Endothelial cell (in vitro differentiated cells): Measurements from ENCODE around the gene SYTL2. TPM values are rescaled to one million over a fixed set of nuclear protein-coding genes. Genes with fewer than 3 reads are reported as not detected.
"Not testable (repeated sequence)": the region's sequence is repeated elsewhere in the genome, so short reads cannot be mapped to it uniquely, and the experiment has no call there.

Experiments used
- DNase-seq: peaks from one replicate; pipeline ENCODE4 v3.0.0; 2021; ENCODE audit warnings: low spot score
- H3K27ac Mint-ChIP-seq: one replicate; pipeline ENCODE4 v1.8.0; 2021; ENCODE audit warnings: mixed read lengths, inconsistent platforms; ENCODE audit not compliant: unreplicated experiment
- H3K27me3 Mint-ChIP-seq: one replicate; pipeline ENCODE4 v1.8.0; 2021; ENCODE audit warnings: mild to moderate bottlenecking, moderate library complexity, mixed read lengths, inconsistent platforms; ENCODE audit not compliant: unreplicated experiment
- H3K36me3 Mint-ChIP-seq: one replicate; pipeline ENCODE4 v1.8.0; 2021; ENCODE audit warnings: mild to moderate bottlenecking, low read depth, mixed read lengths, inconsistent platforms; ENCODE audit not compliant: unreplicated experiment
- H3K4me1 Mint-ChIP-seq: one replicate; pipeline ENCODE4 v1.8.0; 2021; ENCODE audit warnings: mild to moderate bottlenecking, mixed read lengths, inconsistent platforms; ENCODE audit not compliant: unreplicated experiment
- H3K4me3 Mint-ChIP-seq: one replicate; pipeline ENCODE4 v1.8.0; 2021; ENCODE audit warnings: mild to moderate bottlenecking, mixed read lengths, inconsistent platforms; ENCODE audit not compliant: unreplicated experiment
- H3K9me3 Mint-ChIP-seq: one replicate; pipeline ENCODE4 v1.8.0; 2021; ENCODE audit warnings: mixed read lengths, inconsistent platforms; ENCODE audit not compliant: unreplicated experiment
- total RNA-seq: library from RNA; stranded (reverse); fragmentation: NEBNext Ultra II Directional; extraction: Animal tissue kit (Norgen Biotek cat#: 25700); gene quantifications from one replicate; pipeline ENCODE4 v1.2.1, GENCODE V29; 2021; ENCODE audit not compliant: unreplicated experiment
- TF ChIP-seq, protein P1 (sequence below): fragments of 200-600 bp; sonication (generic); IDR thresholded peaks from one replicate; pipeline ENCODE4 v1.5.0; 2021; ENCODE audit warnings: antibody characterized with exemption; ENCODE audit not compliant: unreplicated experiment

Gene SYTL2
- total RNA-seq, 1 donor from 2014 or later, result 4.0 TPM

DNA sequence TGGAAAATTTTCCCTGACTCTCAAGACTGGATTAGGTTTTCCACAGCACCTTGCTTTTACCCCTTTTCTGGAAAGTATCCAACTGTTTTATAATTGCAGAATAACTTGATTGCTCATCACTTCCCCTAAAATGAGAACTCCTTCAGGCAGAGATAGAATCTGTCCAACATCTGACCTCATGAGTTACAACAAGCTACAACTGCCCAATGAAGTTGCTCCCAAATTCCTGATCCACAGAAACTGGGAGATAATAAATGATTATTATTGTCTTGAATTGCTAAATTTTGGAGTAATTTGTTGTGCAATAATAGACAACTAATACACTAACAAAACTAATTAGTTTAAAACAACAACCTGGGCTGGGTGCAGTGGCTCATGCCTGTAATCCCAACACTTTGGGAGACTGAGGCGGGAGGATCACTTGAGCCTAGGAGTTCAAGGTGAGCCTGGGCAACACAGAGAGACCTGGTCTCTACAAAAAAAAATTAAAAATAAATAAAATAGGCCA lies 34.2 kb upstream of the SYTL2 start:
- H3K27me3 Mint-ChIP-seq, result peaks cover 2% of the 10 kb centered on the region
- H3K9me3 Mint-ChIP-seq, result no peaks in the 10 kb centered on the region
- H3K27ac Mint-ChIP-seq, result no peak overlapping the region
- no peak for DNase-seq
- TF ChIP-seq, protein P1, sequence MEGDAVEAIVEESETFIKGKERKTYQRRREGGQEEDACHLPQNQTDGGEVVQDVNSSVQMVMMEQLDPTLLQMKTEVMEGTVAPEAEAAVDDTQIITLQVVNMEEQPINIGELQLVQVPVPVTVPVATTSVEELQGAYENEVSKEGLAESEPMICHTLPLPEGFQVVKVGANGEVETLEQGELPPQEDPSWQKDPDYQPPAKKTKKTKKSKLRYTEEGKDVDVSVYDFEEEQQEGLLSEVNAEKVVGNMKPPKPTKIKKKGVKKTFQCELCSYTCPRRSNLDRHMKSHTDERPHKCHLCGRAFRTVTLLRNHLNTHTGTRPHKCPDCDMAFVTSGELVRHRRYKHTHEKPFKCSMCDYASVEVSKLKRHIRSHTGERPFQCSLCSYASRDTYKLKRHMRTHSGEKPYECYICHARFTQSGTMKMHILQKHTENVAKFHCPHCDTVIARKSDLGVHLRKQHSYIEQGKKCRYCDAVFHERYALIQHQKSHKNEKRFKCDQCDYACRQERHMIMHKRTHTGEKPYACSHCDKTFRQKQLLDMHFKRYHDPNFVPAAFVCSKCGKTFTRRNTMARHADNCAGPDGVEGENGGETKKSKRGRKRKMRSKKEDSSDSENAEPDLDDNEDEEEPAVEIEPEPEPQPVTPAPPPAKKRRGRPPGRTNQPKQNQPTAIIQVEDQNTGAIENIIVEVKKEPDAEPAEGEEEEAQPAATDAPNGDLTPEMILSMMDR, result no peak
- H3K4me3 Mint-ChIP-seq, result no peak overlapping the region
- no peaks in the 10 kb centered on the region for H3K36me3 Mint-ChIP-seq
- no peaks in the 10 kb centered on the region for H3K4me1 Mint-ChIP-seq

DNA sequence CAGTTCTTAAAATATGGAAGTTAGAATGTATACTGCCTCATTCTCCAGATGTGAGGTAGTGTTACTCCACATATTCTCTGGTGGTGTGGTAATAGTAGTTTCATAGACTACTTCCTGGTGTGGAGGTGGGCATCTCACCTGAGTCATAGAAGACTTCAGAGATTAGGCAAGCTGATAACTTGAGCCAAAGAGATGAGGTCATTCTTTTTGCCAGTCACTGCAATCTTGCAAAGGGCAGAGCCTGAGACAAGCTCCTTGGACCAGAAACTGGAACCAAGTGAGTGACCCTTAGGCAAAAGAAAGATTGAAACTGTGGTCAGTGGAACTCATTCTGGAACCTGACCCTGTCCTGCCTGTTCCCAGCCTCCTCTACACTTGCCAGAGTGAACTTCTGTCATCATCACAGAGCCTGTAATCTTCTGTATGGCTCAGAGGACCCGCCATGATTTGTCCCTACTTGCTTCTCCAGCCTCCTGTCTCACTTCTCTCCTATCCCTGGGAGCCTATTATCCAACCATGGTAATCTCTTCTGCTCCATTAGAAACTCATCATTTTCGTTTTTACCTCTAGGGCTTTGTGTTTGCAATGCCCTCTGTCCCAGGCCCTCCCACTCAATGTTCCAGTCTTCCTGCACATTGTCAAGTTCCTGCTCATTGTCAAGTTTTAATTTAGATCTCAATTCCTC lies 33.6 kb upstream of the SYTL2 start:
- Mint-ChIP-seq H3K4me3 (no peak overlapping the region), H3K9me3 (no peaks in the 10 kb centered on the region), H3K4me1 (no peaks in the 10 kb centered on the region), H3K27me3 (peaks cover 2% of the 10 kb centered on the region), H3K27ac (no peak overlapping the region), H3K36me3 (no peaks in the 10 kb centered on the region)
- TF ChIP-seq, protein P1, result no peak
- DNase-seq, result no peak

DNA sequence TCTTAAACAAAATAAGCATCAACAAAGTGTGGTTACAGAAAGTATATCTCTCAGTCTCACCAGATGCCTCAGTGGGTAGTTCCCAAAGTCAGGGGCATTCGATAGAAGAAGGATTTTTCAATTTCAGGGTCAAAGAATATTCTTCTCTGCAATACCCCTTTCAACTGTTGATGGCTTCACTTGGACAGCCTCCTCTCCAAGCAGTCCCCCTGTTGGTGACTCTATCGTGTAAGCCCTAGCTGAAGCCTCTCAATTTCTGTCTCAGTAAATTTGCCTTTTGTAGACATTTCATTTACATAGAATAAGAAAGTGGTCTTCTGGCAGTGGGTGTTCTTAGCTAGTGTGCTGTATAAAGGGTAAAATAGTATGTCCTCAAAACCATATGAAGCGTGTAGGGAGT lies 33.0 kb upstream of the SYTL2 start:
- no peaks in the 10 kb centered on the region for H3K9me3 Mint-ChIP-seq
- H3K4me3 Mint-ChIP-seq, result no peak overlapping the region
- no peaks in the 10 kb centered on the region for H3K4me1 Mint-ChIP-seq
- TF ChIP-seq, protein P1, result no peak
- no peaks in the 10 kb centered on the region for H3K36me3 Mint-ChIP-seq
- H3K27me3 Mint-ChIP-seq, result peaks cover 2% of the 10 kb centered on the region
- H3K27ac Mint-ChIP-seq, result no peak overlapping the region
- no peak for DNase-seq

DNA sequence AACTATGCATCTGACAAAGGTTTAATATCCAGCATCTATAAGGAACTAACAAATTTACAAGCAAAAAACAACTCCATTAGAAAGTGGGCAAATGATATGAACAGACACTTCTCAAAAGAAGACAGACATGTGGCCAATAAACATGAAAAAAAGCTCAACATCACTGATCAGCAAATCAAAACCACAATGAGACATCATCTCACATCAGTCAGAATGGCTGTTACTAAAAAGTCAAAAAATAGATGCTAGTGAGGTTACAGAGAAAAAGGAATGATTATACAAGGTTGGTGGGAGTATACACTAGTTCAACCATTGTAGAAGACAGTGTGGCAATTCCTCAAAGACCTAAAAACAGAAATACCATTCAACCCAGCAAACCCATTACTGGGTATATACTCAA lies 30.0 kb upstream of the SYTL2 start:
- not testable (repeated sequence) for H3K9me3 Mint-ChIP-seq

DNA sequence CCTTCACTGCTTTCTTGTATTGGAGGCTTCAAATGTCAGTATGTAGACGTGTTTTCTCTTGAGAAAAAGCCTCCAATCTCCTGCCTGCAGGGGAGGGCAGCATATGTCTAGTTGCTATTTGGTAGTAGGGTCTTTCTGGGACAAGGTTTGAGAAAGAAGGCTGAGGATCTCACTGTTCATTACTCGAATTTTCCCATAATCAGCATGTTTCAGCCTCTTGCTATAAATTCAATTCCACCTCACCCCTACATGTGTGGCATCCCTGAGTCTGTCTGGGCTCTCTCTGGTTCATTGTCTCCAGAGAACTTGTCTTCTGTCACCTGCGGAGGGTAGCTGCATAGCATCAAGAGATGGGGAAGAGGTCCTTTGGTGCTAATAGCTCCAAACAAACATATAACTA lies 24.8 kb upstream of the SYTL2 start:
- Mint-ChIP-seq H3K27ac (no peak overlapping the region), H3K4me1 (peaks cover 2% of the 10 kb centered on the region), H3K9me3 (no peaks in the 10 kb centered on the region), H3K27me3 (no peaks in the 10 kb centered on the region), H3K4me3 (no peak overlapping the region), H3K36me3 (no peaks in the 10 kb centered on the region)
- TF ChIP-seq, protein P1, result no peak
- no peak for DNase-seq

More for the DNA sequence above, 30.0 kb upstream of the SYTL2 start:
- not testable (repeated sequence) for DNase-seq, H3K27me3 Mint-ChIP-seq, H3K4me3 Mint-ChIP-seq, H3K27ac Mint-ChIP-seq, H3K36me3 Mint-ChIP-seq, H3K4me1 Mint-ChIP-seq
